Tibial artery (tissue), 4 donors: ENCODE results near the gene NOC4L.

ENCODE experiments used
- DNase-seq, 2 donors: peaks; one replicate each; pipeline ENCODE4 v3.0.0-alpha.2; 2019
- H3K27ac ChIP-seq, 2 donors: fragments of 200-600 bp; sonication (generic) in 1 of 2; 1 replicate in 1 of 2; 2 replicates in 1 of 2; pipeline ENCODE4 v1.5.1; 2018 to 2019; ENCODE audit warnings: mild to moderate bottlenecking in 1 of 2
- H3K27me3 ChIP-seq, 2 donors: fragments of 200-600 bp; sonication (generic) in 1 of 2; one replicate each; pipeline versions ENCODE4 v1.5.1 to v1.6.0; 2016 to 2019
- H3K36me3 ChIP-seq, 3 donors: fragments of 200-600 bp; sonication (generic) in 2 of 3; one replicate each; pipeline ENCODE4 v1.5.1; 2016 to 2019; ENCODE audit warnings: mild to moderate bottlenecking in 2 of 3
- H3K4me1 ChIP-seq, 4 donors: fragments of 200-600 bp; sonication (generic) in 2 of 4; 1 replicate in 3 of 4; 2 replicates in 1 of 4; pipeline ENCODE4 v1.5.1; 2016 to 2019
- H3K4me3 ChIP-seq, 2 donors: fragments of 200-600 bp; sonication (generic) in 1 of 2; 1 replicate in 1 of 2; 2 replicates in 1 of 2; pipeline ENCODE4 v1.5.1; 2018 to 2019; ENCODE audit warnings: mild to moderate bottlenecking in 2 of 2
- H3K9me3 ChIP-seq, 3 donors: fragments of 200-600 bp; sonication (generic) in 1 of 3; one replicate each; pipeline ENCODE4 v1.5.1; 2016 to 2019
- intact Hi-C: fragments of 100-400 bp; cut with DNase I; formaldehyde crosslinking; loops from one replicate; pipeline ENCODE4 v1.15.0; 2023; ENCODE audit warnings: low total_unique reads
- TF ChIP-seq, protein P1 (sequence below), 2 experiments: fragments of 200-600 bp in 1 of 2; fragments of 450-650 bp in 1 of 2; IDR thresholded peaks; one replicate each; pipeline ENCODE4 v1.5.1; 2017 to 2019; ENCODE audit warnings: antibody characterized with exemption in 2 of 2, mild to moderate bottlenecking in 1 of 2, moderate library complexity in 1 of 2

Gene NOC4L

DNA sequence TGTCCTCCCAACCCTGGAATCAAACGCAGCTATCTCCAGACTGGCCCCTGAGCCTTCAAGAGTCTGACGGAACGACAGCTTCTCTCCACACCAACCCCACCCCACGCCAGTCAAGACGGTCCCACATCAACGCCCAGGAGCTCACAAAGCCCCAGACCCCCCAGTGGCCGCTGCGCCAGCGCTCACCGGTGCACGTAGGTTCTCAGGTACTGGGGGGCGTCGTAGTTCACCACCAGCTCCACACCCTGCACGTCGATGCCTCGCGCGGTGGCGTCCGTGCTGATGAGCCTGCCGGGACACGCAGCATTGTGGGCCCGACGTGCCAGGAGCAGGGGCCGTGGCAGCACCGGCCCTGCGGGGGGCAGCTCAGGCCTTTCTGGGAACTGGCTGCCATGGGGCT is 4.3 kb upstream of the NOC4L start:
- H3K4me3 ChIP-seq, result no peak overlapping the region
- TF ChIP-seq, protein P1, sequence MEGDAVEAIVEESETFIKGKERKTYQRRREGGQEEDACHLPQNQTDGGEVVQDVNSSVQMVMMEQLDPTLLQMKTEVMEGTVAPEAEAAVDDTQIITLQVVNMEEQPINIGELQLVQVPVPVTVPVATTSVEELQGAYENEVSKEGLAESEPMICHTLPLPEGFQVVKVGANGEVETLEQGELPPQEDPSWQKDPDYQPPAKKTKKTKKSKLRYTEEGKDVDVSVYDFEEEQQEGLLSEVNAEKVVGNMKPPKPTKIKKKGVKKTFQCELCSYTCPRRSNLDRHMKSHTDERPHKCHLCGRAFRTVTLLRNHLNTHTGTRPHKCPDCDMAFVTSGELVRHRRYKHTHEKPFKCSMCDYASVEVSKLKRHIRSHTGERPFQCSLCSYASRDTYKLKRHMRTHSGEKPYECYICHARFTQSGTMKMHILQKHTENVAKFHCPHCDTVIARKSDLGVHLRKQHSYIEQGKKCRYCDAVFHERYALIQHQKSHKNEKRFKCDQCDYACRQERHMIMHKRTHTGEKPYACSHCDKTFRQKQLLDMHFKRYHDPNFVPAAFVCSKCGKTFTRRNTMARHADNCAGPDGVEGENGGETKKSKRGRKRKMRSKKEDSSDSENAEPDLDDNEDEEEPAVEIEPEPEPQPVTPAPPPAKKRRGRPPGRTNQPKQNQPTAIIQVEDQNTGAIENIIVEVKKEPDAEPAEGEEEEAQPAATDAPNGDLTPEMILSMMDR (IDR thresholded peaks at IDR 0.05), result no peak
- intact Hi-C loops, result no loop called here
- H3K27me3 ChIP-seq, result no peaks in the 10 kb centered on the region
- peaks cover 31 to 50% (median 42%) of the 10 kb centered on the region in 3 donors for H3K36me3 ChIP-seq
- no peak overlapping the region for H3K27ac ChIP-seq
- no peaks in the 10 kb centered on the region for H3K9me3 ChIP-seq
- H3K4me1 ChIP-seq, result peaks cover 0 to 22% (median 18%) of the 10 kb centered on the region in 4 donors
- peak in 1 of 2 donors; percentile 59 for DNase-seq

DNA sequence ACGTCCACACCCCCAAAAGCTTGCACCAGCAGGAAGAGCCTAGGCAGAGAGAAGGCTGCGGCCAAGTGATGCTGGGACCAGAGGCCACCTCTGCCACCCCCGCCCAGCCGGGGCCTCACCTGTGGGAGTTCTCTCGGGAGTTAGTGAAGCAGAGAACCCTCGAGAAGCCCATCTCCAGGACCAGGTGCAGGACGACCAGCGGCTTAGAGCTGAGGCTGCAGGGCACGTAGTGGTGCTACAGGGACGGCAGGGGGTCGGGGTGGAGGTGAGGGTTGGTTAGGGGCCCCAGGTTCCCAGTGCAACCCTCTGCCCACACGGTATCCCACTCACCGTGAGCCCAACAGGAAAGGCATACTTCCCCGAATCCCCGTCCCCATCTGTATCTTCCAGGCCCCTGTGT is 3.8 kb upstream of the NOC4L start:
- peak in 1 of 2 donors; percentile 55 for DNase-seq
- H3K36me3 ChIP-seq, result peaks cover 31 to 50% (median 42%) of the 10 kb centered on the region in 3 donors
- H3K4me1 ChIP-seq, result peaks cover 0 to 28% (median 23%) of the 10 kb centered on the region in 4 donors
- TF ChIP-seq, protein P1 (IDR thresholded peaks at IDR 0.05), result no peak
- no peaks in the 10 kb centered on the region for H3K27me3 ChIP-seq
- no peak overlapping the region for H3K27ac ChIP-seq
- intact Hi-C loops, result no loop called here
- H3K4me3 ChIP-seq, result no peak overlapping the region
- H3K9me3 ChIP-seq, result no peaks in the 10 kb centered on the region

DNA sequence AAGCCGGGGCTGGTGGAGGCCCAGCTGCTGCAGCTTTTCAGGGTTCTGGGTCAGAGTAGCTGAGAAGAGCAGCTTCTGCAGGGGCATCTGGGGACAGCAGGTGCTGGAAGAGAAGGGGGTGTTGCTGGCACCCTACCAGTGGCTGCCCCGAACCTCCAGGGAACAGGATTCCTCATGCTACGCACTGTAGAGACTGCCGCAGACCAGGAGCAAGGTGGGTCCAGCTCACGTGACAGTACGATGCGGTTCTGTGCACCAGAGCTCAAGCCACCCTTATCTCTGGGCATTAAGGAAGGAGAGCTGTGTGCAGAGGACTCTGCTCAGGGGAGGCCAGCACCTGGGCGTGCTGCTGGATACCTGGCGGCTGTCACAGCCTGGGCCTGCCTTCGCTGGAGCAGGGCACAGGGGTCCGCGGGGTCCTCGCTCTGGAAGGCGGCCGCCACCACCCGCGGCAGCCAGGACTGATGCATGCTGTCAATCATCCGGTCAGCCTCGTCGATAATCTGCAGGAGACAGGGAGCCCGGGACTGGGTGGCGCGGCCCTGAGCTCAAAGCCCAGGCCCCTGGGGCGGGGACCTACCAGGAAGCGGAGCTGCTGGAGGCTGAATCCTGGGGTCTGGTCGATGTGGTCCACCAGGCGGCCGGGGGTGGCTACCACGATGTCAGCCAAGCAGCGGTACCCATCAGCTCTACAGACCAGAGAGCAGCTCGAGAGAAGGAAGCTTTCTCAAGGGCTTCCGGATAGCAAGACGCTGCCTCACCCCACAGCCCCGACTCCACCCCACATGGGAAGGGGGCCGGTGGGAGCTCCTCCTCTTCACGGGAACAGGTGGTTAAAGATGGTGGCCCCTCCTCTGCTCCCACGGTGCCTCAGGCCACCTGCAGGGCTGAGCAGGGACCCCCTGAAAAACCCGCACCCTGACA is 3.1 kb upstream of the NOC4L start:
- intact Hi-C loops, result no loop called here
- peaks cover 31 to 57% (median 42%) of the 10 kb centered on the region in 3 donors for H3K36me3 ChIP-seq
- no peak overlapping the region for H3K4me3 ChIP-seq
- no peaks in the 10 kb centered on the region for H3K9me3 ChIP-seq
- TF ChIP-seq, protein P1 (IDR thresholded peaks at IDR 0.05), result no peak
- peak in 1 of 2 donors; percentile 59 for DNase-seq
- H3K27me3 ChIP-seq, result no peaks in the 10 kb centered on the region
- no peak overlapping the region for H3K27ac ChIP-seq
- H3K4me1 ChIP-seq, result peaks cover 0 to 30% (median 23%) of the 10 kb centered on the region in 4 donors

DNA sequence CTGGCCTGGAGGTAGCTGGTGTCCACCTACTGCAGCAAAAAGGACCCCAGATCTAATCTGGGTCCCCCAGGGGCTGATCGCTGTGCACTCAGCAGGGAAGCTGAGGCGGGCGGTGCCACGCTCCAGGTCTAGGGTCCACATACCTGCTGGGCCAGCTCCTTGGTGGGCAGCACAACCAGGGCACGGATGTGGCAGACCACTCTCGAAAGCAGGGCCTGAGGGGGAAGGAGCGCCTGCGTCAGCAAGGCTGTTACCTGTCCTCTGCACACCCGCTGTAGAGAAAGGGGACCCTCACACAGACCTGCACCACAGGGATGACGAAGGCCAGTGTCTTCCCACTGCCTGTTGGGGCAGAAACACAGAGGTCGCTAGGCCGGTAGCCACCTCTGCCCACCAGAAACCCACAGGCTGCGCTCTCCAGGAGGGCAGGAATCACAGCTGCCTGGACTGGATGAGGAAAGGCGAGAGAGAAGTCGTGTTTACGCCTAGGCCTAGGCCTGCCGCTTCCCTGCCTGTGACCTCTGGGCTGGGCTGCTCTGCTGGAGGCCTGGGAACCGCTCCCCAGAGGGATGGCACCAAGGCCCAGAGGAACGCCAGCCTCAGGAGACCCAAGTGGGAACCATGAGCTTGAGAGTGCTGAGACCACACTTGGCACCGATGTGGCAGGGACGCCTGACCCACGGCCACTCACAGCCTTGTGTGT is 2.1 kb upstream of the NOC4L start:
- Histone ChIP-seq H3K27ac (no peak overlapping the region), H3K27me3 (no peaks in the 10 kb centered on the region), H3K4me1 (peaks cover 0 to 30% (median 23%) of the 10 kb centered on the region in 4 donors), H3K9me3 (no peaks in the 10 kb centered on the region), H3K4me3 (no peak overlapping the region), H3K36me3 (peaks cover 31 to 66% (median 42%) of the 10 kb centered on the region in 3 donors)
- peak in 1 of 2 donors; percentile 66 for DNase-seq
- intact Hi-C loops, result no loop called here
- TF ChIP-seq, protein P1 (IDR thresholded peaks at IDR 0.05), result no peak

DNA sequence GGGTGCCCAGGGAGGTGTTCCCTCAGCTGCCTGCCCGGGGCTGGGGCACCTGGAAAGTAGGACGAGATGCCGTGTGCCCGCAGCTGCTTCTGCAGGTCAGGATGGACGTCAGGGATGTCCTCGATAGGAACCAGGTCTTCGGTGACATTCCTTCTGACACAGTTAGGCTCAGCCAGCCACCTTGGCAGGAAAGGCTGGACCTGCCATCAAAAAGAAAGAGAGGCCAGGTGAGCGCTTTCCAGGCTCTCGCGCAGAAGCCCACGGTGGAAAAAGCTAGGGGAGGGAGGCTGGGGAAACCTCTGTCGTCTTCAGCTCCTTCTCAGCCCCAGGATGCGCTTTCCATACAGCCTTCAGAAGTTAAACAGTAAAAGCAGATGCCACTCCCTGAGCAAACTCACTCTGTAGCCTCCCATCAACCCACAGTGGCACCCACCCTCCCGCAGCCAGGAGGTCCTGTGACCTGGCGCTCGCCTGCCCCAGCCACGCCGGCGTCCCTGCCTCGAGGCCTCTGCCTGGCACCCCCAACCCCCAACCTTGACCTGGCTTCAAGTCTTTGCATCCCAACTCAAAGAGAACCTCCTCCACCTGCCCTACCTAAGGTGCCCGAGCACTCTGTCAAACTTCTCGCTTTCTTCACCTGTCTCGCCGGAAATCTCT is 1.4 kb upstream of the NOC4L start:
- H3K36me3 ChIP-seq, result peaks cover 31 to 71% (median 49%) of the 10 kb centered on the region in 3 donors
- TF ChIP-seq, protein P1 (IDR thresholded peaks at IDR 0.05), result no peak
- H3K4me3 ChIP-seq, result peak overlapping the region; percentile 86 to 98
- no peak for DNase-seq
- peak overlapping the region in 1 of 2 donors; percentile 98 for H3K27ac ChIP-seq
- intact Hi-C loops, result no loop called here
- H3K27me3 ChIP-seq, result no peaks in the 10 kb centered on the region
- H3K4me1 ChIP-seq, result peaks cover 0 to 30% (median 23%) of the 10 kb centered on the region in 4 donors
- H3K9me3 ChIP-seq, result no peaks in the 10 kb centered on the region
